Stimulated activated CD8-positive, alpha-beta memory T cell treated with anti-CD3 and anti-CD28 coated beads, Interleukin-7, amount 100 ng/mL, for 24 hours (primary cell): ENCODE measurements around the gene BHLHA15.

ENCODE experiments used
- DNase-seq: peaks from one replicate; pipeline ENCODE4 v3.0.0-alpha.2; 2020; ENCODE audit warnings: low read depth

Gene BHLHA15

DNA sequence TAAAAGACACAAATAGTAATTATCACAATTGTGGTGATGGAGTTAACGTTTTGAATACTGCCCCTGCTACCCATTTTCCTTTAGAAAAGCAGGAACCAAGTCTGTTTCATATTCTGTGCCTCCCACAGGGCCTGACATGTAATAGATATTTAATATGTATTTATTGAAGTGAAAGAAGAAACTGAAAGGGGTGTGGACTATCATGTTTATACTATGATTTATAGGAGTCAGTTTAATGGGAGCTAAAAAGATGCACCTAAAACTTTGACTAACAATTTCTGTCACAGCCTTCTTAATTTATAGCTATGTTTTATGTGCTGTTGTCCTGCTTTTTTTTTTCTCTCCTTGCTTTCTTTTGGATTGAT, 24.1 kb upstream of the BHLHA15 start:
- DNase-seq = no peak

DNA sequence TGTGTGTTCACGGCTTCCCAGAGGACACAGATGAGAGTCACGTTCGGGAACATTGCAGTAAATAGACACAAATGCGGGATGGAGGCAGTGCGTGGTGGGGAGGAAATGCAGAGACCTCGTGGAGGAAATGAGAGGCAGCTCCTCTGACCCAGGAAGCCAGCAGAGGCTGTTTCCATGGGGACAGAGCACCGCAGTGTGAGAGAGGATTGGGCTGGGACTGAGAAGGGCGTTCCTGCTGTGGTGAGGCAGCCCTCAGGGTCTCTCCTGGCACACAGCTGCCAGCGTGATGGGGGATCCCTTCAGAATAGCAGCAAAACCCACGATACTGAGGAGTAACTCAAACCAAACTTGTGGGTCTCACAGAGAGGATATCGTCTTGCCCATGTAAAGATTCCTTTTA, 21.7 kb upstream of the BHLHA15 start:
- no peak for DNase-seq

DNA sequence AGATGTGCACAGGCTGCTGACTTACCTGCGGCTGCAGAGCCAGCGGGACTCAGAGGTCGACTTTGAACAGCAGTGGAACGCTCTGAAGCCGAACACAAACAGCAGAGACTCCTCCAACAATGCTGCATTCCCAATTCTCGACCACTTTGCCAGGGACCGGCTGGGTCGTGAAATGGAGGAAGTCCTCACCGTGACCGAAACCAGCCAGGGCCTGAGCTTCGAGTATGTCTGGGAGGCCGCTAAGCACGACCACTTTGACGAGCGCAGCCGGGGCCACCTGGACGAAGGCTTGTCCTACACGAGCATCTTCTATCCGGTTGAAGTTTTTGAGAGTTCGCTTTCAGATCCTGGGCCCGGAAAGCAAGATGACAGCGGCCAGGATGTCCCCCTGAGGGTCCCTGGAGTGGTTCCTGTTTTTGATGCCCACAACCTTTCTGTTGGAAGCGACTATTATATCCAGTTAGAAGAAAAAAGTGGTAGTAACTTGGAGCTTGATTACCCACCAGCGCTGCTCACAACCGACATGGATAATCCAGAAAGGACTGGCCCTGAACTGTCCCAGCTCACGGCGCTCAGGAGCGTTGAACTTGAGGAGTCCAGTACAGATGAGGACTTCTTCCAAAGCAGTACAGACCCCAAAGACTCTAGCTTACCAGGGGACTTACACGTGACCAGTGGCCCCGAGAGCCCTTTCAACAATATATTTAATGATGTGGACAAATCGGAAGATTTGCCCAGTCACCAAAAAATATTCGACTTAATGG, 19.4 kb upstream of the BHLHA15 start:
- no peak for DNase-seq

DNA sequence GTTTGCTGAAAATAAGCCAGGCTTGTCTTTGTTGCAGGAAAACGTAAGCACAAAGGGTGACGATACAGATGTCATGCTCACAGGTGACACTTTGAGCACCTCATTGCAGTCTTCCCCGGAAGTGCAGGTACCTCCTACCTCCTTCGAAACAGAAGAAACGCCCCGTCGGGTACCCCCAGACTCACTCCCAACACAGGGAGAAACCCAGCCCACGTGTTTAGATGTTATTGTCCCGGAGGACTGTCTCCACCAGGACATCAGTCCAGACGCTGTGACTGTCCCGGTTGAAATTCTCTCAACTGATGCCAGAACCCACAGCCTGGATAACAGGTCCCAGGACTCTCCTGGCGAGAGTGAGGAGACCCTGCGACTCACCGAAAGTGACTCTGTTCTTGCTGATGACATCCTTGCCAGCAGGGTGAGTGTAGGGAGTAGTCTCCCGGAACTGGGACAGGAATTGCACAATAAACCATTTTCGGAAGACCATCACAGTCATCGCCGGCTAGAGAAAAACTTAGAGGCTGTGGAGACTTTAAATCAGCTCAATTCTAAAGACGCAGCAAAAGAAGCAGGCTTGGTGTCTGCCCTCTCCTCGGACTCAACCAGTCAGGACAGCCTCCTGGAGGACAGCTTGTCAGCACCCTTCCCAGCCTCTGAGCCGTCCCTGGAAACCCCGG, 18.3 kb upstream of the BHLHA15 start:
- DNase-seq = no peak

DNA sequence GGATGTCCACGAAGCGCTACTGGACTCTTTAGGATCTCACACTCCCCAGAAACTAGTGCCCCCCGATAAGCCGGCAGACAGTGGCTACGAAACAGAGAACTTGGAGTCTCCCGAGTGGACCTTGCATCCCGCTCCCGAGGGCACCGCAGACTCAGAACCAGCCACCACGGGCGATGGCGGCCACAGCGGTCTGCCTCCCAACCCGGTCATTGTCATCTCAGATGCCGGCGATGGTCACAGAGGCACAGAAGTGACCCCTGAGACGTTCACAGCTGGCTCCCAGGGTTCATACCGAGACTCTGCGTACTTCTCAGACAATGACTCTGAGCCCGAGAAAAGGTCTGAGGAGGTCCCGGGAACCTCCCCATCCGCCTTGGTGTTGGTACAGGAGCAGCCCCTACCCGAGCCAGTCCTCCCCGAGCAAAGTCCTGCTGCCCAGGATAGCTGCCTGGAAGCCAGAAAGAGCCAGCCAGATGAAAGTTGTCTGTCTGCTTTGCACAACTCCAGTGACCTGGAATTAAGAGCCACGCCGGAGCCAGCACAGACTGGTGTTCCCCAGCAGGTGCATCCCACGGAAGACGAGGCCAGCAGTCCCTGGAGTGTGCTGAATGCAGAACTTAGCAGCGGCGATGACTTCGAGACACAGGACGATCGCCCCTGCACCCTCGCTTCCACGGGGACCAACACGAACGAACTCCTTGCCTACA, 17.6 kb upstream of the BHLHA15 start:
- no peak for DNase-seq

DNA sequence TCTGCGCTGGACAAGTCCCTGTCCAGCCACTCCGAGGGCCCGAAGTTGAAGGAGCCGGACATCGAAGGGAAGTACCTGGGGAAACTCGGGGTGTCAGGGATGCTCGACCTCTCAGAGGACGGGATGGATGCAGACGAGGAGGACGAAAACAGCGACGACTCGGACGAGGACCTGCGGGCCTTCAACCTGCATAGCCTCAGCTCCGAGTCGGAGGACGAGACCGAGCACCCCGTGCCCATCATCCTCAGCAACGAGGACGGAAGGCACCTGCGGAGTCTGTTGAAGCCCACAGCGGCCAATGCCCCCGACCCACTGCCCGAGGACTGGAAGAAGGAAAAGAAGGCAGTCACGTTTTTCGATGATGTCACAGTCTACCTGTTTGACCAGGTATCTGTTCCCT, 17.1 kb upstream of the BHLHA15 start:
- DNase-seq = no peak

DNA sequence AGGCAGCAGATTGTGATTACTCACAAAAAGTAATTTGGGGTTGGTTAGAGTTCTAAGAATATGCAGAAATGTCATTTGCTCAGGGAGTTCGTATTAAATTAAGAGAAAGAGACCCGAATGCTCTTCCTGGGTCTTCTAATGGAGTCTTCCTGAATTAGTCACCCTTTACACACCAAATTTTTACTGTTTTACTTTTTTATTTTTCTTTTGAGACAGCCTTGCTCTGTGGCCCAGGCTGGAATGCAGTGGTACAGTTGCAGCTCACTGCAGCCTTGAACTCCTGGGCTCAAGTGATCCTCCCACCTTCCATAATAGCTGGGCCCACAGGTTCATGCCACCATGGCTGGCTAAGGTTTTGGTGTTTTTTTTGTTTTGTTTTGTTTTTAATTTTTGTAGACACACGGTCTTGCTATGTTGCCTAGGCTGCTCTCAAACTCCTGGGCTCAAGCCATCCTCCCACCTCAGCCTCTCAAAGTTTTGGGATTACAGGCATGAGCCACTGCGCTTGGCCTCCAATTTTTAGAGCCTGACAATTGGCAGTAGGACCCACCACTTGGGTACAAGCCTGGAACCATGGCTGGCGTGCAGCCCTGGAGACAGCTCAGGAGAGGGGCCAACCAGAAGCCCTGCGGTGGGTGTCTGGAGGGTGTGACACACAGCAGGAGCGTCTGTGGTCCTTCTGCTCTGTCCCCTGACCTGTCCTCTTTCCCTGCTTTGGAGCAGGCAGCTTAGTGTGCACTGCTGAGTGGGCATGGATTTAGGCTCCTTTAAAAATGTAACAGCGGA, 16.4 kb upstream of the BHLHA15 start:
- DNase-seq = no peak

DNA sequence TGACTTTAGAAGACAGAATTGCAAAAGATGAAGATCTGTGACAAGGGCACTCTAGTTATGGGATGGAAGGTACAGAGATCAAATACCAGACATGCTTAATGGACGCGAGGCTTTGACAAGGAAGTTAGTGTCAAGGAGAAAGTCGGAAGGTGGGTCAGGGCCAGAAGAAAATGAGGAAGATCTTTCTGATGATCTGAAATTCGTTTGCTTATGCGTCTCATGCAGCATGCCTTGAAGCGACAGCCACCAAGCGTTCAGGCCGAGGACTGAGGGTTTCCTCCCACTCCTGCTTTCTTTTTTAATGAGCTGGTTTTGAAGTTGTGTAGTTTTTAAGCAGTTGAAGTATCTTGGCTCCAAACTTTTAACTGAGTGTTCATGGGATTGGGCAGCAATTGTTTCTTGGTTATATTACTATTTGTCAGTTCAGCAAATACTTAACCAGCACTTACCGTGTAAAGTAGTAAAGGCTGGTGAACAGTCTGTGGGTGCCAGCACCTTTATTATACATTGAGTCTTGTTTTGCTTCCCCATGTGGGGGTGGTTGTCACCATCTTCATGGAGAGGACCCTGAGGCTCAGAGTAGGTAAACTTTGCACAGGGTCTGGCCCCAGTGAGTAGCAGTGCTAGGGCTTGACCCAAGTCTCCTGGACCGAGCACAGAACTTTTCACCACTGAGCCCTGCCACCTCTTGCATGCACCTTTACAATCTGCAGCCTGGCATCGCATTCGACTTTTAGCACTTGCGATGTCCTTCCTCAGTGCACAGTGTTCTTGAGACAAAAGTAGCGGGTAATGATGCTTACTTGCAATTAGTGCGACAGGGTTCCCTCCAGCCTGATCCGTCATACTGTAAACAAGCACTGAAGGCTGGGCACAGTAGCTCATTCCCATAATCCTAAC, 14.3 kb upstream of the BHLHA15 start:
- DNase-seq = no peak

GRCh38 chr7:98199131-98199530, 12.1 kb upstream of the BHLHA15 start:
- DNase-seq = no peak

DNA sequence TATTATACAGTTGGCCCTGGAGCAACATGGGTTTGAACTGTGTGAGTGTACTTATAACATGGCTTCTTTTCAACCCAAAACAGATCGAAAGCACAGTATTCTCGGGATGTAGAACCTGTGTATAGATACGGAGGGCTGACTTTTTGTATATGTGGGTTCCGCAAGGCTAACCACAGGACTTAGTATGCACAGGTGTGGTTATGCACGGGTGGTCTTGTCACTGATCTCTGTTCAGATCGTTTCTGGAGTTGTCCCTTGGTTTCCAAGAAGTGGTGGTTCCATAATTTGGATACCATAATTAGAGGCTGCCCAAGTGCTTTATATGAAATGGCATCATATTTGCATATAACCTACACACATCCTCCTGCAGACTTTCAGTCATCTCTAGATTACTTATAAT, 10.9 kb upstream of the BHLHA15 start:
- no peak for DNase-seq

DNA sequence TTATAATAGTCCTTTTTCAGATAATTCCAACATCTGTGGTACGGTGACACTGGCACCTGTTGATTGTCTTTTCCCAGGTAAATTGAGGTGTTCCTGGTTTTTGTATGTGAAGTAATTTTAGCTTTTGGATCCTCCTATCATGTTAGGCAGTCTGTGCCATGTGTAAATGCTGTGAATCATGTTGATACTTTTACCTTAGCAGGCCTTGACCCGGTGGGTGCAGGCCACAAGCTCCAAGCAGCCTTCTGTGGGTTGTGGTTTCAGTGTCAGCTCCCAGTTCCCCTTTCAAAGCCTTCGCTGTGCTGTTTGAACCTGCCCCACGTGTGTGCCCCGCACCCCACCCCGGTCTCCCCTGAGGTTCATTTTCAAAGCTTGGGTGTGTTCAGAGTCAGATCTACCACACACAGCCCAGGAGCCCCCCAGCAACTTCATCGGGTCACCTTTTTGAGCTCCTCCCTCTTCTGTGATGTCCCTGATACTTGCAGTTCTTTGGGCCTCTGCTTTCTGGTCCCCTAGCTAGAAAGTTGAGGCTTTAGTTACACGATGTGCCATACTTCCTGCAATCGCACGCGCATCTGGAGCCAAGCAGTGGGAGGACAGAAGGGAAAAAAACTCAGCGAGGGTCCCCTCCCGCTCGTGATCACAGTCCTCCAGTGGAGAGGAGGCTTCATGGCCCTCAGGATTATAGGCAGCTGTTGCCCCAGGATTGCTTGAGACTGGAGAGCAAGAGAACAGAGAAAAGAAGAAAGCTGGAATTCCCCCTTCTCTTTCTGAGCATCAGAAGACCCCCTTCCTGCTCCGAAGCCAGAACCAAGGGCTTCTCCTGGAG, 8.7 kb upstream of the BHLHA15 start:
- DNase-seq = peak; percentile 35

GRCh38 chr7:98203261-98203963, 7.8 kb upstream of the BHLHA15 start:
- DNase-seq = no peak

DNA sequence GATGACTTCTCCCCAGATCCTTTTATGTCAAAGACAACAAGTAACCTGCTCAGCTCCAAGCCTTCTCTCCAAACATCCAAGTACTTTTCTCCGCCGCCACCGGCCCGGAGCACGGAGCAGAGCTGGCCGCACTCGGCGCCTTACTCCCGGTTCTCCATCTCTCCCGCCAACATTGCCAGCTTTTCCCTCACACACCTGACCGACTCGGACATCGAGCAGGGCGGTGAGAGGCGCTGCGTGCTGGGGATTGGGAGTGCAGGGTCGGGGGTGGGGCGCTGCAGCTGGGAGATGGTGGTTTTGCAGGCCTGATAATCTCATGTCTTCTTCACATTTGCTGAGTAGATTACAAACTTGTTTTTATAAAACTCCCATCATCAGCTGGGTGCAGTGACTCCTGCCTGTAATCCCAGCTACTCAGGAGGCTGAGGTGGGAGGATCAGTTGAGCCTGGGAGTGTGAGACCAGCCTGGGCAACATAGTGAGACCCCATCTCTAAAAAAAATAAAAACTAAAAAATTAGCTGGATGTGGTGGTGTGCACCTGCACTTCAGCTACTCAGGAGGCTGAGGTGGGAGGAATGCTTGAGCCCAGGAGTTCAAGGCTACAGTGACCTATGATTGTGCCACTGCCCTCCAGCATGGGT, 7.2 kb upstream of the BHLHA15 start:
- DNase-seq = no peak

DNA sequence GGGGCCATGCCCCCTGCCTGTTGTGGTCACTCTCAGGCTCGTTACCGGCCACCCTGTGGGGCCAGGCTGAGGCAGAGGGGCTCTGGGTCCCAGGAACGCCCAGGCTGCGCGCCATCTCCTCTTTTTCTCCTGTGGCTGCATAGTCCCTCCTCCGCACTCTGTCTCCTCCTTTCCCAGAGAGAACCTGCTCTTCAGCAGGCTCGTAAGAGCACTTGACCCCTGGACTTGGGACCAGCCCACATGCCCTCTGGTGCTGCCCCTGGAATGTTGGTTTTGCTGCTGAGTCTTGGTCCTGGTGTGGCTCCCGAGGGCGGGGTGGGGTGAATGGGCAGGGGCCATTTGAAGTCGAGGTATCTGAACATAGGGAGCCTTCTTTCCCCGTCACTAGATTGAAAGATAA, 6.6 kb upstream of the BHLHA15 start:
- no peak for DNase-seq

- DNase-seq = no peak
Measured at GRCh38 chr7:98205162-98205845, 5.9 kb upstream of the BHLHA15 start.

GRCh38 chr7:98206451-98207330, 4.5 kb upstream of the BHLHA15 start:
- no peak for DNase-seq

GRCh38 chr7:98209166-98209920, 1.9 kb upstream of the BHLHA15 start:
- DNase-seq = no peak
